HG02759 (cell line): ENCODE measurements around the gene SHQ1.
"Not testable (repeated sequence)": the region's sequence is repeated elsewhere in the genome, so short reads cannot be mapped to it uniquely, and the experiment has no call there.

Experiments
- ATAC-seq: cut with Tn5 transposase; IDR thresholded peaks from one replicate; pipeline ENCODE4 v1.9.1; 2021; ENCODE audit warnings: mild to moderate bottlenecking, moderate library complexity; ENCODE audit not compliant: unreplicated experiment

The SHQ1 gene

DNA sequence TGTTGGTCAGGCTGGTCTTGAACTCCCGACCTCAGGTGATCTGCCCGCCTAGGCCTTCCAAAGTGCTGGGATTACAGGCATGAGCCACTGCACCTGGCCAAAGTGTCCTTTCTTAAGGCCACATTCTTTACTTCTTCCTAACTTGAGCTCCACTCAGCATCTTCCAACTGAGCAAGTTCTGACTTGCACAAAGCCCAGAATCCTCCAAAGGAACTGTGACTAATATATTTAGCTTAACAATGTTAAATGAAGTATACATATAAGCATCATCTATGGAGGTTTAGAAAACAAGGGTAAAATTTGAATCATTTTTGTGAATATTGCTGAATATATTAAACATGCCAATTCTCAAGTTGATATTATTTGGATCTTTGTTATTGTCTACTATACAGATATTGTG, 93.7 kb downstream of the SHQ1 start:
- ATAC-seq, result no peak

GRCh38 chr3:72753495-72753894, 94.8 kb downstream of the SHQ1 start:
- no peak for ATAC-seq

DNA sequence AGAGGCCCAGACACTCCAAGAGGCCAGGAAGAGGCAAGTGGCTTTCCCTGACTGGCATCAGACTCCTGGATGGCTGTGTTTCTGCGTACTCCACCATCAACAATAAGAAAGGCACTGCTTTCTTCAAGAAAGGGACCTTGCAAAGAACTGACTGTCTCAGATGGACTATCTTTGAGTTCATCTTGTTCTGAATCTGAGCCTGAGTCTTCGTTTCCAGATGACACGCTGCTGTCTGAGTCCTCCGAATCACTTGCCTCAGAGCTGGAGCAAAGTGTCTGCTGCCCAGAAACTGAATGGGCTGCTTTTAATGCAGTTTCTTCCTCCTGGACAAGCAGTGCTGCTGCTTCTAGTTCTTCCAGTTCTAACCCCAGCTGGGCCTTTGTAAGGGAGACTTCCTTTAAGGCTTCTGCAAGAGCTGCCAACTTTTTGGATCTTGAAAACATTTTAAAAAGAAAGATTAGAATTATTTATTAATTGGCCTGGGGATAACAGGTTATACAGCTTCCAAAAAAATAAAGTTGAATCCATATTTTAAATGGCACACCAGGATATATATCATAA, 97.8 kb downstream of the SHQ1 start:
- no peak for ATAC-seq

GRCh38 chr3:72748659-72749058, 99.6 kb downstream of the SHQ1 start:
- ATAC-seq, result no peak

GRCh38 chr3:72746430-72747411, 101.5 kb downstream of the SHQ1 start:
- ATAC-seq, result no peak

GRCh38 chr3:72745146-72745999, 102.9 kb downstream of the SHQ1 start:
- no peak for ATAC-seq

DNA sequence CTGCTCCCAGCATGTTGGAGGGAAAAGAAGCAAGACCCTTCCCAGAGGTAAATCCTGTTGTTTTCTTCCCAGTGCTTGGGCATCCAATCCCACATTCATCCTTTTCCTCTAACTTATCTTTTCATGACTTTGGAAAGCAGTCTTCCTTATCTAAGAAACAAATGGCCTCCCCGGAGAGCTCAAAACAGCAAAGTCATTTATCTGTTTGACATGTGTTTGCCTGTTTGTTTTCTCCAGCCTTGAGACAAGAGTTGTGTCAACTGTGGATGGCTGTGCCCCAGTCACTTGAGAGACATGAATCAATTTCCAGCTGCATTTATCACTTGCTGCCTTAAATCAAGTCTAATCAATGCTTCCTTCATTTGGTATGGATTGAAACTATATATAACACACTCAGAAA, 103.9 kb downstream of the SHQ1 start:
- ATAC-seq, result no peak

DNA sequence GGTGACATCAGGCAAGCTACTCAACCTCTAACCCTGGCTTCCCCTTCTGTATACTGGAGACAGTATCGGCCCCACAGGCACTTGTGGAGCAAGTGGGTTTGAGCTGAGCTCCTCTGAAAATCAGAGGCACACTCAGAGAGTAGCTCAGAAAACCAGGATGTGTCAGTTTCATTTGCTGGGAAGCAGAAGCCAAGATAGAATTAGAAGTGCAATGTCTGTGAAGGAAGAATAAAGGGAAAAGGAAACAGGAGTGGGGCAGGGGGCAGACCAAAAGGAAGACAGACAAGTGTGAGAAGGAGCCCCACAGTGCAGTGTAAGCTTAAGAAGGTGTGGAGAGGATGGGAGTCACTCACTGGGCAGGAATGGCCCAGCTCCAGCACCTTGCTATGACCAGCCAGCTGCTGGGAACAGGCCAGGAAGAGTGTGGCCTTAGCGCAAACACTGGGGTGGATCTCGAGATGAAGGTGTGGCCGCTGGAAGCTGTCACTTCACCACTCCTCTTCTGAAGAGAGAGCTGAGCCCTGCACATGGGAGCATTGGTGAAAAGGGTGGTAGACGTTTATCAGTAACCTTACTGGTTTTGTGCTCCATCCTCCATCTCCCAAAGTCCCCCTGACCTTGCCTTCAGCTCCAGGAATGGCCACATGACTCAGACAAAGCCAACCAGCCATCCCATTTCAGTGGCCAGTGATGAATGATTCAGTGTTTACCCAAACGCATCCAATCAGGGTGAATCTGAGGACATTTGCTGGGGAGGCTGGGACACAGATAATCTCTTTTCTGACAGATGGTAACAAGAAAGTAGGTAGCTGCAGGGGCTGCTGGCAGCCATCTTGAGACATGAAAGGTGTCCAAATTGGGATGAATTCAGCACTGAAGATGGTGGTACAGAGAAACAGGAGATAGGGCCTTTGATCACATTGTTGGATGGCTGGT, 108.4 kb downstream of the SHQ1 start:
- ATAC-seq, result no peak

DNA sequence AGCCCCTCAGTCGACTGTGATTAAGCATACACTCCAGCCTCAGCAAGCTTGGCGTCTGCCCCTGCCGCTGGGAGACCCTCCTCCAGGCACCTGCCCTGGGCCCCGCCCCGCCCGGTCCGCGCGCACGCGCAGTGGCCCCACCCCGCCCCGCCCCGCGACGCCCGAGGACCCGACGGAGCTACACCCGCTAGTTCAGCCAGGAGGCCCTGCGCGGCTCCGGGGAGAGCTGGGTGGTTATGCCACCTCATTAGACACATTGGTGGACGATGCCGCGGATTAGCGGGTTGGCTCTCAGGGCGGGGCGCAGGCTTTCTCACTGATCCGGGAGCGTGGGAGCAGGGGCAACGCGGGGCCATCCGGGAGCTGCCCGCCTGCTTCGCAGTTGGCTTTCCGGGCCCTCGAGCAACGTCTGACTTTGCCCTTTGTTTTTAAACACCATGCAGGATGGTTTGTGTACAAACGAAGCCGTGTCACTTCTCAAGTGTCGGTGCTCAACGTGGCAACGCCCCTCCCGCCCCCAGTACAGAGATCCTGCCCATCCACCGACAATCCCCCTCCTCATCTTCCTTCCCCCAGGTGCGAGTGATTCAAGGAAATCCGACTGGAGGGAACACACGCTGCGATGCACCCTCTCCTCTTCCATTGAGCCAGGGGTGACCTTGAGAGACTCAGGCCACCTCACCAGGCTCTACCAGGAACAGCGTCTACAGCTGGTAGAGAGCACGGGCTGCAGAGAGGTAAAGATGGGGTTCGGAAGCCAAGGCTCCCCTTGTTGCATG, 109.3 kb downstream of the SHQ1 start:
- ATAC-seq, result peak; percentile 74

DNA sequence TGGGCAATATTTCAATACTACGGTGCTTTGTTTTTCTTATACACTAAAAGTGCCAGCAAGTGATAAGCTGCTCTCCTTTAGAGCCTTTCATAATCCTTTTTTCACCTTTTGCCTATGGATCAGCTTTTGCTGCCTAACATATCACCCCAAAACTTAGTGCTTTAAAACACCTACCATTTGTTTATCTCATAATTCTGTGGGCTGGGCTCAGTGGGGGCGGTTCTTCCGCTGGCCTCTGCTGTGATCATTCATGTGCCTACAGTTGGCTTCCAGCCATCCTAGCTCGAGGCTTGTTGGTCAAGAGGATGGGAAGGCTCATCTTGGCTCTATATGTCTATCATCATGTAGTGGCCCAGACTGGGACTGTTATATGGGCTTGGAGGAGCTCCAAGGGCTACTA, 113.2 kb downstream of the SHQ1 start:
- not testable (repeated sequence) for ATAC-seq

- ATAC-seq, result no peak
Measured at GRCh38 chr3:72733676-72734075, 114.6 kb downstream of the SHQ1 start.

DNA sequence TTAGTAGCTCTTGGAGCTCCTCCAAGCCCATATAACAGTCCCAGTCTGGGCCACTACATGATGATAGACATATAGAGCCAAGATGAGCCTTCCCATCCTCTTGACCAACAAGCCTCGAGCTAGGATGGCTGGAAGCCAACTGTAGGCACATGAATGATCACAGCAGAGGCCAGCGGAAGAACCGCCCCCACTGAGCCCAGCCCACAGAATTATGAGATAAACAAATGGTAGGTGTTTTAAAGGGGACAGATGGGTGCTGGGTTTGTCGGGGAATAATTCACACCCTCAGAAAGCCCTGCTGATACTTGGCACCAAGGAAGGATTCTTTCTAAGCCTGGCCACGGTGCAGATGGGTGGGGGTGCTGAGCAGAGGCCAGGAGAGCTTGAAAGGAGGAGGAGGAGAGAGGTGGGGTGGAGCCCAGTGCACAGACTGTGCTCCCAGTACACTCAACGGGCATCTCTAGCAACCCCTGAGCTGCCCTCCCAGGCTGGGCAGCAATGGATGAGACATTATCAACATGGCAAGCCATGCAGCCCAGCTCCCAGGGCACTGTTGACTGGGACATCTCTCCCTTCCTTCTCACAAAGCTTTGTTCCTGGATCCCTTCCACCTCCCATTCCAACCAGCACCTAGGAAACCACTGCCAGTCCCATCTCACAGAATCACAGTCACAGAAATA, 115.4 kb downstream of the SHQ1 start:
- ATAC-seq, result not testable (repeated sequence)

DNA sequence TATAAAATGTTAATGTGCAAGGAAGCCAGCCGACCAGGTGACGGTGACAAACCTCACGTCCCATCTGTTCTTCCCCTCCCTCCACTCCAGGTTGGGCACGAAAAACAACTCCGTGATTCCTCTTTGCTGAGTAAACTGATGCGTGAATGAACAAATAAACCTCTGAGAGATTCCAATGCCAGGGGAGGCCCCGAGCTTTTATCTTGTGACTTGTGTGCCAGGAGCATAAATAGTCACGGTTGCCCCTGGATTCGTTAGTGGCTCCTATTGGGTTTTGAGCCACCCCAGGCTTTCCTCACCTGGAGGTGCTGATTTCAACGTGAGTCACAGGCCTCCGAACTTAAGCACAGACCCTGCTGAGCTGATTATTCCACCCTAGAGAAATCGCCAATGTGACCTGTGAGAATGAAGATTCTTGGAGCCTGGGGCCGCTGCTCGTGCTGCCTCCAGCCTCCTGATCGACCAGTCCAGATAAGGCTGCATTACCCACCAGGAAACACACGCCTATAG, 119.2 kb downstream of the SHQ1 start:
- no peak for ATAC-seq

GRCh38 chr3:72728329-72728889, 119.8 kb downstream of the SHQ1 start:
- no peak for ATAC-seq

- no peak for ATAC-seq
Measured at GRCh38 chr3:72727726-72728125, 120.5 kb downstream of the SHQ1 start.

DNA sequence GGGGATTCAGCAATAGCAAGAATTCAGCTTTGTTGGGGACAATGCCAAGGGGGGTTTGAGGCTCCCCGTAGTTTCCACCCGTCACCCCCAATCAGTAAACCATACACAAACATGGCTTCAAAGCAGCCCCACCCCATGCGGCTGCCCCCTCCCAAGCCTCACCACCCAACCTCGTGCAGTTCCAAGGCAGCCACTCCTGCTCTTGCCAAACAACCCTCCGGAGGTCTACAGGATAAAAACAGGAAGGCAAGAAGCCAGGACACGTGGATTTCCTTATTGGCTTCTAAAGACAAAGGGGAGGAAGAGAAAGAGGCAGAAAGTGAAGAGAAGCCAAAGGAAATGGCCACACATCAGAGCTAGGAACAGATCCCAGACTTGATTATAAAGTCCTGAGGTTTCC, 121.1 kb downstream of the SHQ1 start:
- ATAC-seq, result no peak

DNA sequence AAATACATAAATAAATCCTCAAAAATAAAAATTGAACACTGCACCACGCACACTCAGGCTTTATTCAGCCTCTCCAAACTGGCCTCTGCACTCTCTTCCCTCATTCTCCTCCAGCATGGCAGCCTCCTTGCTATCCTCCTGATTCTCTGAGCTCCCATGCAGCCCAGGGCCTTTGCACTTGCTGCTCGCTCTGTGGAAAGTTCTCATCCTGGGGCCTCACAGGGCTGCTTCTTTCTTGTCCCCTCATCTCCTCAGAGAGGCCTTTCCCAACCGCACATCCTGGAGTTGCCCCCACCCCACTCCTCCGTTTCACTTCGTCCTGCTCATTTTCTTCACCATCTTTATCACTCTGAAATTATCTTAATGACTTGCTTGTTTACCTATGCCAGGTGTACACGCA, 123.0 kb downstream of the SHQ1 start:
- no peak for ATAC-seq

DNA sequence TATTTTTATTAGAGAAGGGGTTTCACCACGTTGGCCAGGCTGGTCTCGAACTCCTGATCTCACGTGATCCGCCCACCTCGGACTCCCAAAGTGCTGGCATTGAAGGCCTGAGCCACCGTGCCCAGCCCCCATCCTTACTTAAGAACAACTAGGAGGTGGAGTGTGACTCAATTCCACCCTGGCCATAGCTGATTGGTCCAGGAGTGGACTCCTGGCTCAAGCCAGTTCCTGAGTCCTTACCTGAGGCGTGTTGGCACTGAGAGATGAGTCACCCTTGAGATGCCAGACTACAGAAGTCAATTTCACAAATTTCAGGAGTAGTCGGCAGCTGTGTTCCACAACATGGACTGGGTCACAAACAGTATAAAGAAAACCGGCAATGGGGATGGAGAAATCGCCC, 124.2 kb downstream of the SHQ1 start:
- ATAC-seq, result no peak
